ENCODE data around the gene MICU1.

MICU1 gene

DNA sequence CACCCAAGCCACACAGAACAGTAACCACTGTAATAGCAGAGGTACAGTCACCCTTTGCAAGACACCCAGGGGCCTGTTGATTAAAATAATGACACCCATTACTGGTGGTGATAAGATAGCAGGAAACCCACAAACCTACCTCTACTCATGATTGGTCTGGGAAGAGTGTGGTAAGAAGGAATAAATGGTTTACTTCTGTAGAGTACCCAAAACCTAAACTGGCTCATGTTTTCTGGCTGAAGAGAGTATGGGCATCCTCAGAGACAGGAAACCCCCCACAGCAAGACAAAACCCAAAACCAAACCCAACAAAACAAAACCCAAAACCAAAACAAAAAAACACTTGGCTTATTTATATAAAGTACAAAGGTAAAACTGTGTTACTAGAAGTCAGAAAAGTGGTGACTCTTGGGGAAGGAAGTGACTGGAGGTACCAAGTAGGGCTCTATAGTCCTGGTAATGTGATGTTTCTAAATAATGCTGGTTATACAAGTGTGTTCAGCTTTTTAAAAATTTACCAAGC, 255.6 kb downstream of the MICU1 start:
- no peak overlapping the region for H3K4me3 ChIP-seq (ENCODE audit: low read depth, low read length)
- TF ChIP-seq, protein P1, sequence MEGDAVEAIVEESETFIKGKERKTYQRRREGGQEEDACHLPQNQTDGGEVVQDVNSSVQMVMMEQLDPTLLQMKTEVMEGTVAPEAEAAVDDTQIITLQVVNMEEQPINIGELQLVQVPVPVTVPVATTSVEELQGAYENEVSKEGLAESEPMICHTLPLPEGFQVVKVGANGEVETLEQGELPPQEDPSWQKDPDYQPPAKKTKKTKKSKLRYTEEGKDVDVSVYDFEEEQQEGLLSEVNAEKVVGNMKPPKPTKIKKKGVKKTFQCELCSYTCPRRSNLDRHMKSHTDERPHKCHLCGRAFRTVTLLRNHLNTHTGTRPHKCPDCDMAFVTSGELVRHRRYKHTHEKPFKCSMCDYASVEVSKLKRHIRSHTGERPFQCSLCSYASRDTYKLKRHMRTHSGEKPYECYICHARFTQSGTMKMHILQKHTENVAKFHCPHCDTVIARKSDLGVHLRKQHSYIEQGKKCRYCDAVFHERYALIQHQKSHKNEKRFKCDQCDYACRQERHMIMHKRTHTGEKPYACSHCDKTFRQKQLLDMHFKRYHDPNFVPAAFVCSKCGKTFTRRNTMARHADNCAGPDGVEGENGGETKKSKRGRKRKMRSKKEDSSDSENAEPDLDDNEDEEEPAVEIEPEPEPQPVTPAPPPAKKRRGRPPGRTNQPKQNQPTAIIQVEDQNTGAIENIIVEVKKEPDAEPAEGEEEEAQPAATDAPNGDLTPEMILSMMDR (IDR thresholded peaks at IDR 0.05; ENCODE audit: borderline replicate concordance, insufficient read depth, low read depth, low read length), result no peak

DNA sequence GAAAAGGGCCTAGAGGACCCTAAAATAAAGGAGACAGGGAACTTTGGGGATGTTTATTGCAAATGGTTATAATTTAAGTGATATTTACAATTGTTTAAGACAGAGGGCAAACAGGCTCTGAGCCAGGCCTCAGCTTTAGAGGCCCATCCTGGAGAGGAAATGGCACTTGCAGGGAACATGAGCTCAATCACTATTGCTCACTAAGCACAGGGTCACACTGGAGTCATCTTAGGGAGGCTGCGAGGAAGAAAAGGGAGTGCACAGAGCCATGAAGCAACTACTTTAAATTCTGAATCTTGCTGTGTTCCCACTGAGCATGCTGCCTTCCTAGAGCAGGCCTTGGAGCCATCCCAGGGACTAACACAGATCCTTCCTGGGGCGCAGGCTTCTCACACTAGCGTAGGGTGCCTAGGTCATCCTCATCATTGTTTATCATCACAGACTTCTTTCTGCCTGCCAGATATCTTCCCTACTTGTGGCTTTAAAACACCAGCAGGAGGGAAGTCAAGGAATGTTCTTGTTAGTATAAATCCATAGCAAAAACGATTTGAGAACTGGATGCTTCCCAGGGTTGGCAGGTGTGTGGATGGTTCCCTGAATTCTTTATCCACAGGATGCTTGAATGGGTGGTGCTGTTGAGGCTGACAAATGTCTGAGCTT, 258.4 kb downstream of the MICU1 start:
- TF ChIP-seq, protein P1 (IDR thresholded peaks at IDR 0.05; ENCODE audit: borderline replicate concordance, insufficient read depth, low read depth, low read length), result no peak
- H3K4me3 ChIP-seq (ENCODE audit: low read depth, low read length), result no peak overlapping the region

DNA sequence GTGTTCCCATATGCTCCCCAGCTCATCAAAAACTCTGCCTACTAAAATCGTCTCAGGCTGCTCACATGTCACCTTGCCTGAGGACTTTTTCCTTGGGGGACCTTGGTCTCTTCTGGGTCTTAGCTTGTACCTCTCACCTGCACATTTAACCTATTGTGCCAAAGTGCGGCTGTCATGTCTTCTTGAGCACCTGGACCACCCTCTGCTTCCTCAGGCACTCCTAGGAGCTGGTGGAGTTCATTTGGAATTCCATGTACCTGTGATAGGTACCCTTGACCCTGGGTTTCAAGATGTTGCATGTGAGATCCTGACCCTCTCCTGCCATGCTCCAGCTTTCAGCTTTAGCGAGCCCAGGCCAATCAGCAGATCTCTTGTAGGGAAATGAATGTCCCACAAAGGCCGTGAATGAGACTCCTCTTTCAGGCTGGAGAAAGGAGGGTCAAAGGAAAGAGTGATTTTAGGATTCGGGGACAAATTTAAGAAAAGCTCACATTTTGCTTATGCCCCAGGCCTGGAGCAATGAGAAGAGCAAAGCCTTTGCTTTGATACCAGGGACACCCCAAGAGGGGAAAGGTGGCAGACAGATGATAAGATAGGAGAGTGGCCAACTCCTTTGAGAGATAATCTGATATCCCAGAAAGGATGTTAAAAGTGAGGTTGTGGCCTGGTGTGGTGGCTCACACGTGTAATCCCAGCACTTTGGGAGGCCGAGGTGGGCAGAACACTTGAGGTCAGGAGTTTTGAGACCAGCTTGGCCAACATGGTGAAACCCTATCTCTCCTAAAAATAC, 260.6 kb downstream of the MICU1 start:
- TF ChIP-seq, protein P1 (IDR thresholded peaks at IDR 0.05; ENCODE audit: borderline replicate concordance, insufficient read depth, low read depth, low read length), result no peak
- H3K4me3 ChIP-seq (ENCODE audit: low read depth, low read length), result no peak overlapping the region

DNA sequence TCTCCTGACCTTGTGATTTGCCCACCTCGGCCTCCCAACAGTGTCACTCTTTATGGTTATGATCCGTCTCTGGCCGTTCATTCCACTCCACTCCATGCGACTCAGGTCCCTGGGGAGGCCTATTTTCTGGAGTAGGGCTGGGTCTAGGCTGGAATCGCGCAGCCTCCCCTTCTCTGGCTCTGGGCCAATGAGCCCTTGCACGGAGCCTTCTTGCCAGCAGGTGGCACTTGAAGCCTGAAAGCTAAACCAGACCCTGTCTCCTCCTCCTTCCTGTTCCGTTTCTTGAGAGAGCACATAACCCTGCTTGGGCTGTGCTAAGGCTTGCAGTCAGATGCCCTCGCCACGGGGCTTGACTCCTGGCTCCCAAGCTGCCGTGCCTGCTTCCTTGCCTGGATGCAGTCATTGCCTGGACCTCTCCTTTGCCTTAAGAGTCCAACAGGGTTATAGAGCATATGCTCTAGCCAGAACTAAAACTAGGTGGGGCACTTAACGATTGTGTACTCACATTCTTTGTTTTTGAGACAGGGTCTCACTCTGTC, 261.6 kb downstream of the MICU1 start:
- no peak overlapping the region for H3K4me3 ChIP-seq (ENCODE audit: low read depth, low read length)
- TF ChIP-seq, protein P1 (IDR thresholded peaks at IDR 0.05; ENCODE audit: borderline replicate concordance, insufficient read depth, low read depth, low read length), result peak; percentile 96

DNA sequence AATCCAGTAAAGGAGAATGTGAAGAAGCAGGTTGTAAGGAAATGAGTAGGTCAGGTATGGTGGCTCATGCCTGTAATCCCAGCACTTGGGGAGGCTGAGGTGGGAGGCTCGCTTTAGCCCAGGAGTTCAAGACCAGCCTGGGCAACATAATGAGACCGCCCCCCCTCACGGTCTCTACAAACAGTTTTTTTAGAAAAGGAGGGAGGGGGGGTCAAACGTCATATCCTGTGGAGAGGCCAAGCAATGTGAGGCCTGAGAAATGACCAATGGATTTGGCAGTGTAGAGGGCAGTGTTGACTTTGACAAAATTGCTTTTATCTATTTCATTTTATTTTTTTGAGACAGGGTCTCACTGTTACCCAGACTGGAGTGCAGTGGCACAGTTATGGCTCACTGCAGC, 268.9 kb downstream of the MICU1 start:
- TF ChIP-seq, protein P1 (IDR thresholded peaks at IDR 0.05; ENCODE audit: borderline replicate concordance, insufficient read depth, low read depth, low read length), result no peak

DNA sequence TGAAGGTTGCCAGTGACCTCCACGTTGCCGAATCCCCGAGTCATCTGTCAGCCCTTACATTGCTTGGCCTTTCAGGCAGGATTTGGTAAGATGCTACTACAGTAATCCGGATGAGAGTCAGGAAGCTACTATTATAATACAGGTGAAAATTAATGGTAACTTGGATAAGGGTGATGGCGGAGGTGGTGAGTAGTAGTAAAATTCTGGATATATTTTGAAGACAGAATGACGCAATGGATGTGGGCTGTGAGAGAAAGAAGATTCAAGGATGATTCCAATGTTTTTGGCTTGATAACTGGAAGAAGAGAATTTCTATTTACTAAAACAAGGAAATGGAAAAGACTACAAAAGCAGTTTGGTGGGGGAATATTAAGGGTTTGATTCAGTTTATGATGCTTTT, 269.8 kb downstream of the MICU1 start:
- H3K4me3 ChIP-seq (ENCODE audit: low read depth, low read length), result no peak overlapping the region
- TF ChIP-seq, protein P1 (IDR thresholded peaks at IDR 0.05; ENCODE audit: borderline replicate concordance, insufficient read depth, low read depth, low read length), result no peak

More for the DNA sequence above, 268.9 kb downstream of the MICU1 start:
- no peak overlapping the region for H3K4me3 ChIP-seq (ENCODE audit: low read depth, low read length)
